Activated naive CD8-positive, alpha-beta T cell treated with anti-CD3 and anti-CD28 coated beads, Interleukin-2, amount 50 U/mL, for 16 hours (primary cell): Measurements from ENCODE around the gene IMMP2L.
"Not testable (repeated sequence)": the region's sequence is repeated elsewhere in the genome, so short reads cannot be mapped to it uniquely, and the experiment has no call there.

Experiments used
- DNase-seq: peaks from one replicate; pipeline ENCODE4 v3.0.0-alpha.2; 2020; ENCODE audit warnings: low read depth, low spot score

Gene IMMP2L

DNA sequence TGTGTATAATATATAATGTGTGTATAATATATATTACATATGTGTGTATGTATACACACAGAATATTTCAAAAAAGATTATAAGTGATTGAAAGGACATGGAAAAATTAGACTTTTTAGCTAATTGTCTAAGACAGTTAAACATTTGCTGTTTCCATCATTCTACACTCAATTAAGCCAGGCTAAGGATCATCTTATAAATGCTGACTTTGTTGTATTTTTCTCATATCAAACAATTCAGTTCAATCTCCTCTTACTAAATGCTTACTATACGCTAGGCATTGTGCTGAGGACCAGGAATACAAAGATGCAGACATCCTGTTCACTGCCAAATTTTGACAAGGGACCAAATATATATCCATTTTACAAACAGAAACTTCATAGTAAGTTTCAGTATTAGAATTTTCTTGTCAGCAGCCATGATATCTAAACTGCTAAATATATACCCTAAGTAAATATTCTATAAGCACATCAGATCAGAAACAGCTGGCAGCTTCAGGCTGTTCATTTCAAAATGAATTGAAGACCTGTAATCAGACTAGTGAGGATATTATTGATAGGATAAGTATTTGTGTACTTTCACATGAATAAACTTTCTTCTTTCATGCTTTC lies 481.7 kb downstream of the IMMP2L start:
- DNase-seq = no peak

DNA sequence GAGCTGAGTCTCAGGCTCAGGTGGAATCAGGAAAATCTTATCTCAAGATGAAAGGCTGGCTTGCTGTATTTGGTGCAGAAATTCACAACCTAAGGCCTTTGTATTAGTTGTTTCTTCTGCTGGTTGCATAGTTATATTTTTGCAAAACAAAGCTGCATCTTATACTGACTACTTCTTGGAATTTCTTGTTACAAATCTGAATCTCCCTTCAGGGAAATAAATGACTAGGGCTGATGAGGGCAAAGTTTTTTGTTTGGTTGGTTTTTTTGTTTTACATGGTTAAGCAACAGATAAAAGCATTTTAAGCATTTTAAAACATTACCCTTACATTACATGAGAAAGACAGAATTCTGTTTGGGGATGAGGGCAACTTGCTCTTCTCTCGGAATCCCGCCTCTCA lies 485.3 kb downstream of the IMMP2L start:
- no peak for DNase-seq

DNA sequence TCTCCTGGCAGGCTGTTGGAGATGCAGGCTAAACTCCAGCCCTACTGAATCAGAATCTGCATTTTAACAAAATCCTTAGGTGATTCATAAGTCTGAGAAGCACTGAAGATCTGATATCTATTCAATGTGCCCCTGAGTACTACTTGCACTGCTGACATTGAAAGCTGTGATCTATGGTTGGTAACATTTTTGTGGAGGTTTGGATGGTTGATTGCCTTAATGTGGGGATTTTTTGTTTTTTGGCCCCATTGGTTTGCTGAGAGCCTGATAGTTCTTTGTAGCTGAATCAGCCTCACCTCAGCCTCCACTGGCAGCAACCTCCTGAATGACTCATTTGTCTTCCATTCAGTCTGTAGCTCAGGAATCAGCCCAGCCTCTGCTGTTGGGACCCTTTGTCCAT lies 486.1 kb downstream of the IMMP2L start:
- DNase-seq = no peak

DNA sequence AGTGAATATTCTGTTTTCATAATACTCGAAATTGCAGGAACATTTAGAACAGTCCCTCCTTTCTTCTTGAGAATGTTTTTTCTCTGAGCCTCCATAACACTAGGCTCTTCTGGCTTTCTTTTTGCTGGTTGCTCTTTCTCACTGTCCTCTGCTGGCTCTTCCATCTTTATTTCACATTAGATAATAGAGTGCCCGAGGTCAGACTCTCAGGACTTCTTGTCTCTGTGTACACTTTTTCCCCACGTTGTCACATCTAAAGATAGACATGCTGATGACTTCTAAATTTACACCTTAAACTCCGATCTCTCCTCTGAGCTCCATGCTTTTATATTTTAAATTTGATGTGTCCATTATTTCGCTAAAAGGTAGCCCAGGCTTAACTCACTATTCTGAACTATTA lies 486.8 kb downstream of the IMMP2L start:
- no peak for DNase-seq

DNA sequence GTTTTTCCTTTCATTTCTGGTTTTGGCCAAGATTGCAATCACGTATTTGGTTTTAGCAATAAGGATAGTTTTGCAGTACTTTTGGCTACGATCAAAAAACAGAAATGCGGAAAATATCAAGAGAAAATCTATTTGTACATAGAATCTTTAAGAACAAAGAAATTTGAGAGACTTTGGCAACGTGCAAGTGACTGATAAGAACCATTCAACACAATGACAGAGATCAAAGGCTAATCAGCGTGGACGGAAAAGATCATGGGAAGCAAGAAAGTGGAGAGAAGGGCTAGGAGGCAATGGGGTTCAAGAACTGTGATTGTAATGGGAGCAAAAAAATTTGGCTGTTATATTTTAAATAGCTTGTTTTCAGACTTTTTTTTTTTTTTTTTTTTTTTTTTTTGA lies 487.5 kb downstream of the IMMP2L start:
- no peak for DNase-seq

DNA sequence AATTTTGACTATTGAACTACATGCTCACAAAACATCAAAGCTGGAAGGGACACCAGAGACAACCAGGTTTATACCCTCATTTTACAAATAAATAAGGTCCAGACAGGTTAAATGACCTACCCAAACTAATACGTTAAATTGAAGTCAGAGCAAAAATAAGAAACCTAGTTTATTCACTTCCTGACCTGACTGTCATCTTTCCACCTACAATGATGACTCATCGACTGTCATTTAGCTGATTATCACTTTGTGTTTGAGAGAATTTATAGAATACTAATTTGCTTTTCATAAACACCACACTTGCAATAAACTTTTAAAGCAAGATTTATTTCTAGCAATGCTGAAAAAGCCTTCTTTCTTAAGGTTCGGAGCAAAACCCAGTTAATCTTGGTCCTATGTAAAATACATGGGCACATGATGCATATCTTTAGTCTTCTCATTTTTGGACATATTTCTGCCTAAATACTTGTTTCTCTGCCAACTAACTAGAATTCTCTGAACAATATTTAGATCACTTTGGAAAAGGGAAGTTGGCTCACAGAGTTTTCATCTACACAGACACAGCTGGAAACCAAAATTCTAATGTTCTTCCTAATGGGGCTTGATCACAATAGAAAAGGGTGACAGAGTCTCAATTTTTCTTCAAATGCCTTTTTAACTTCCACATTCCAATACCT lies 488.1 kb downstream of the IMMP2L start:
- no peak for DNase-seq

DNA sequence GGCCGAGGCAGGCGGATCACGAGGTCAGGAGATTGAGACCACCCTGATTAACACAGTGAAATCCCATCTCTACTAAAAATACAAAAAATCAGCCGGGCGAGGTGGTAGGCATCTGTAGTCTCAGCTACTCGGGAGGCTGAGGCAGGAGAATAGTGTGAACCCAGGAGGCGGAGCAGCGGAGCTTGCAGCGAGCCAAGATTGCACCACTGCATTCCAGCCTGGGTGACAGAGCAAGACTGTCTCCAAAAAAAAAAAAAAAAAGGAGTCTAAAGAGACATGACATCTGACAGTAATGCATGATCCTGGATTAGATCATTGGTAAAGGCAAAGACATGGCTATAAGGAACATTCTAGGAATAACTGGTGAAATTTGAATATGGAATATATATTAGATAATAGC lies 489.6 kb downstream of the IMMP2L start:
- not testable (repeated sequence) for DNase-seq

DNA sequence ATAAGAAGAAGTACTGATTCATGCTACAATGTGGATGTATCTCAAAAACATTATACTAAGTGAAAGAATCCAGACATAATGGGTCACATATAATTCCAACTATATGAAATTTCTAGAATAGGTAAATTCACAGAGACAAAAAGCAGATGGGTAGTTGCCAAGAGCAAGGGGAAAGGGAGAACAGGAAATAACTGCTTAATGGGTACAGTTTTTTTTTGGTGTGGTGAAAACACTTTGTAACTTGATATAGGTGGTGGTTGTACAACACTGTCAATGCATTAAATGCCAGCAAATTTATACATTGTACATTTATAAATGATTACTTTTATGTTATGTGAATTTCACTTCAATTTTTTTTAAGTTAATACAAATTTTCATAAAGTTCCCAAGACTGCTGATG lies 490.7 kb downstream of the IMMP2L start:
- no peak for DNase-seq

DNA sequence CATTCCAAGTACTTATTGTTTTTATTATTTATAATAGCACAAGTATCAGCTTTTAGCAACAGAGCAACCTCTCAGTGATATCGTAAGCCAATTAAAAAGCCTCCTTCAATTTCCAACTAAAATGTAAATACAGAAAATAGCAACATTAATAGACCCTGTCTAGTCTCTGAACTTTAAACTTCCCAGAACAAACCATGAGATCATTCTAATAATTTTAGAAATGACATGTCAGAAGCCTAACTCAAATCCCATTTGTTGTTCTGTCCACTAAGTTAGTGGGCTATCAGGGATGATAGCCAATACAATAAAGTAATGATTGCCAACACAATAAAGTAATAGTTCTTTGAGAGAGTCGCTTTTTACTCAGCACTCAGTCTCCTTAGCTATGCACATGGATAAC lies 493.7 kb downstream of the IMMP2L start:
- DNase-seq = no peak

DNA sequence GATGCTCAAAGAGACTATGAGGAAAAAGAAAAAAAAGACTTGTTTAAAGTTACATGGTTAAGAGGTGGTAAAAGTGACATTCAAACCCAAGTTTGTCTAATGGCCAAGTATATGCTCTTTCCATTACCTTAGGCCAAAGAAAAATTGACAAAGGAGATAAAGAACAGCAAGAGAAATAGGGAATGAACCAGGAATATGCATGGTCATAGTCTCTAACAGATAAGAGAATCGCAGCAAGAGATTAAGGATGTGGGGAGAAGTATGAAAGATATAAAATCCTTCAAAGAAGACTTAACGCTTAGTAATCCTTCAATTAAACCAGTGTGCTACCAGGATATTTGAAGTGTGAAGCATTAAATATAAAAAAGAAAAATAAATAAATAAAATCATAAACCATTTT lies 494.6 kb downstream of the IMMP2L start:
- DNase-seq = no peak

DNA sequence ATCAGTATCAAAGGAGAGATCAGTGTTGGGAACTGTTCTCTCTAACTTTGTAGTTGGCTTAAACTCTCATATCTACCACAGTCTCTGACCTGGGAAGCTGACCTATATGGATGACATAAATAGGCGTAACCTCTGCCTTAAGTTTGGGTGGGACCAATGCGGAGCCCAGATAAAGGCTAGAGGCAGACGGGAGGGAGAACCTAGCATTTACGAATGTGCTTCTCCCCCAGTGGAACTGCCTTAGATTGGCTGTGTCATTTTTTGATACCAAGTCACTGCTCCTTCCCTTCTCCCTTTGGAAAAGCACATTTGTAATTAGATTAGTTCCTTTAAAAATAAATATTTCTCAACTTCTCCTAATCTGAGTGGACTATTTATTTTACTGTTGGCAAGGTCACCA lies 495.0 kb downstream of the IMMP2L start:
- no peak for DNase-seq

DNA sequence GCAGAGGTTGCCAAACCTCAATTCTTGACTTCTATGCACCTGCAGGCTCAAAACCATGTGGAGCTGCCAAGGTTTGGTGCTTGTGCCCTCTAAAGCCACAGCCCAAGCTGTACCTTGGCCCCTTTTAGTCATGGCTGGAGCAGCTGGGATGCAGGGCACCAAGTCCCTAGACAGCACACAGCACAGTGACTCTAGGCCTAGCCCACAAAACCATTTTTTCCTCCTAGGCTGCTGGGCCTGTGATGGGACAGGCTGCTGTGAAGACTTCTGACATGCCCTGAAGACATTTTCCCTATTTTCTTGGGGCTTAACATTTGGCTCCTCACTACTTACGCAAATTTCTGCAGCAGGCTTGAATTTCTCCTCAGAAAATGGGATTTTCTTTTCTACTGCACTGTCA lies 499.1 kb downstream of the IMMP2L start:
- DNase-seq = no peak

DNA sequence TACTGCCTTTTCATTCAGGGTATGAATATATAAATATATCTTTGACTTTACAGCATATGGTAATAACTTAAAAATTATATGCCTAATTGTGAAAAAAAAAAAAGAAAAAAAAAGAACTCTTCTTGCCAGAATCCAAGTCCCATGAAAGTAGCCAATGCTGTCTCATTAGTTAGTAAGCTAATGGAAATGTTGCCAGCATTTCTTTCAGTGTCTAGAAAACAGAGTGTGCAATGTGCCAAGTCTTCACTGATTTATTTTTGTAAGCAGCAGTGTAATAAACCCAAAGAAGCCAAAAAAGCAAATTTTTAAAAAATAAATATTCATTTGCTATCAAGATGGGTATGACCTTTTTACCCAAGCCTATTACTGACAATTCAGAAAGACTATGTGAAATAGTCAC lies 502.5 kb downstream of the IMMP2L start:
- DNase-seq = no peak

DNA sequence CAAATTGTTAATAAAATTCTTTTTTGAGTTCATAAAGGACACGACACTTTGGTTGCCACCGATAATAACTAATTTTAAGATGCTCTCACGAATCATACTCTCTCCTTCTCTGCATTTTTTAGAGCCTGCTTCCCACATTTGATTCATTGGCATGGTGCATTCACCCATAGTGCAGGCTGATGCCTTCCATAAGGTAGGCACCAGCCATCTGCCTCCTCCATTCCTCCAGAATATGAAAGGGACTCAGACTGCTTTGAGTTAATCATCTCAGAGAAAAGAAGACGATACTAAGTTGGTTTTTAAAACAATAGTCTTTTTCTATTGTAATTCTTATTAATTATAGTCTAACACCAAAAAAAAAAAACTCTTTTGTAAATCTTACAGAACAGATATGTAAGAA lies 505.2 kb downstream of the IMMP2L start:
- DNase-seq = no peak

DNA sequence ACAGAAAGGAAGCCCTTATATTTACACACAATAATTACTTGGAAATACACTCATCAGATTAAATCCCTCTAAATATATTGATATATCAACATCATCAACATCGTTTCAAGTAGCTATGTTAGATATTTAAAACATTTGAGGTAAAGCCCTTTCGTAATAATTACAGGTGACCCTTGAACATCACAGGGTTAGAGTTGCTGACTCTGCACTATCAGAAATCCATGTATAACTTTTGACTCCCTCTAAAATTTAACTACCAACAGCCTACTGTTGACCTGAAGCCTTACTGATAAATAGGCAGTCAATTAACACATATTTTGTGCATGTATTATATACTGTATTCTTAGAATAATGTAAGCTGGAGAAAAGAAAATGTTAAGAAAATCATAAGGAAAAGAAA lies 505.9 kb downstream of the IMMP2L start:
- DNase-seq = no peak

DNA sequence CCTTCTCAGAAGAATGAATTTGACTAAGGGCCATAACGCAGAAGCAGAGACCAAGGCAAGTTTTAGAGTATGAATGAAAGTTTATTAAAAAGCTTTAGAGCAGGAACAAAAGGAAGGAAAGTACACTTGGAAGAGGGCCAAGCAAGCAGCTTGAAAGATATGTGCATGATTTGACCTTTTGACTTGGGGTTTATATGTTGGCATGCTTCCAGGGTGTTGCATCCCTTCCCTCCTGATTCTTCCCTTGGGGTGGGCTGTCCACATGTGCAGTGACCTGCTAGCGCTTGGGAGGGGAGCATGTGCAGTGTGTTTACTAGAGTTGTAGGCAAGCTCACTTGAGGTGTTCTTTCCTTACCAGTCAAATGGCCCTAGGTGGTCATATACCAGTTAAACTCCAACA lies 509.3 kb downstream of the IMMP2L start:
- DNase-seq = no peak

DNA sequence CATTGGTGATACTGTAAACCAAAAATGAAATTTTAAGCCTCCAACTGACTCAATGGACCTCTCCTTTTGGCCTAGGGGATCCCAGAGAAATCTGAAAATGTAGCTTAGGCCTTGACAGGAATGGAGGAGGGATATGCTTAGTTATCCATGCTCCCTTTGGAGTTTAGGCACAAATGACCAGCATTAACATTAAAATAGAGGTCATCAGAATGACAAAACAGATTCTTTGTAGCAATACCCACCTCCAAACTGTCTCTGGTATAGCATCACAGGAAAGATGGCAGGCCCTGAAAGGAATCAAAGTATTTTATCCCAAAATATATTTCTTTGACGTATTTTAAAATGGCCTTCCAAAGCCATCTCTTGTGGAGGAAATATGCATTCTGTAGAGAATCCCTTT lies 510.5 kb downstream of the IMMP2L start:
- no peak for DNase-seq

DNA sequence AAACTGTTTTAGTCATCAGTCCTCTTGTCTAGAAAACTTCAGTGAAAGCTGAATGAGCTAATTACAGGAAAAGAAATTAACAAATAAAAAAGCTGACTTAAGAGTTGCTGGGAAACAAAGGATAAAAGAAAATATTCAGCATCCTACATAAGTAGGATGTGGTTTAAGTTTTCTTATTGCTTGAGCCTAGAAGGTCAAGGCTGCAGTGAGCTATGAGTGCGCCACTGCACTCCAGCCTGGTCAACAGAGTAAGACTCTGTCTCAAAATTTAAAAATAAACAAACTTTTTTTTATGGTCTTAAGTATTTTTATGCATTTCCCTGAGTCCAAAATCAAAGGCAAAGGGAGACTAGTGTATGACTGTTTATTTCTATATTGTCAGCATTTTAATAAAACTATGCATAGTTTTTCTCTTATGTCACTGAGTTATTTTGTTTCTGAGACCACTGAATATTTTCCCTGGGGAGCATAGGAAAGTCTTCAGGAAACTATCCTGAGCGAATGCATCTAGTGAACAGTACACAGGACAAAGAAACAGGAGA lies 511.3 kb downstream of the IMMP2L start:
- no peak for DNase-seq

DNA sequence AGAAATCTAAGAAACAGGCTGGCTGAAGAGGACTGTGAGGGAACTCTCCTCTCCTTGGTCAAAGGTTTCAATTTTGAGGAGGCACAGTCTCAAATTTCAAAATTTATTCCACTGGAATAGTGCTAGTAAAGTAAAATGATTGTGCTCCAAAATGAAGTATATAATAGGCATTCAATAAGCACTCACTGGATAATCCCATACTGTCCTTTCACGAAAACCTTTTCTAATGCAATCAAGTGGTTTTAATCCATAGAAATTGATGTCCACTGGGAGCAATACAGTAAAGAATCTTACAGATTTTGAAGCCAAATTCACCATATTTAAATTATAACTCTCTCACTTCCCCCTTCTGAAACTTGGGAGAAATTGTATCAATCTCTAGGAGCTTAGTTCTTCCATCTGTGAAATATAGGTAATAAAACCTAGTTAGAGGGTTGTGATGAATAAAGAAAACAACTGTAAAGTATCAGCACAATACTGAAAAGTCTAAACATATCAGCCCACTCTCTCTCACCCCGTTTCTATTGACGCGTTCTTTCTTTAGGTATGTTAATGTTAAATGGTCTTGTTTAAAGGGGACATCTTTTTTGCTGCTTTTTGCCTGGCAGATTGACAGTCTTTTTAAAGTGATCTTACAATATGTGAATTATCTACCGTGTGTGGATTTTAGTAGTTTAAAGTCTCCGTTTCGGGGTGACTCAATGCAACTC lies 512.2 kb downstream of the IMMP2L start:
- no peak for DNase-seq

DNA sequence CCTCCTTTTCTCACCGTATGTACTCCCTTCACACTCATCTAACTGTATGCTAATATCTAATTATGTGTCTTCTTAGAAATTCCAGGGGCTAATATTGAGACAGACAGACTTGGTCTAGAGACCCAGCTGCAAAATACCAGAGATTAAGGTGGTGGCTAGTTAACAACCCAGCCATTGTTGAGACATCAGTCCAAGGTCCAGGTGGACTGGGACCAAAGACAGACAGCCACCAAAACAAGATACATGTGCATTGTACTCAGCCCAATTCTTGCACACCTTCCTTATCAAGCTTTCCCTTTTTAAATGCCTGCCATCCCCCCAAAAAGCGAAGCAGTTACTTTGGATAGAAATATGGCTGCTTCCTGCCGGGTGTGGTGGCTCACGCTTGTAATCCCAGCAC lies 514.7 kb downstream of the IMMP2L start:
- DNase-seq = no peak

DNA sequence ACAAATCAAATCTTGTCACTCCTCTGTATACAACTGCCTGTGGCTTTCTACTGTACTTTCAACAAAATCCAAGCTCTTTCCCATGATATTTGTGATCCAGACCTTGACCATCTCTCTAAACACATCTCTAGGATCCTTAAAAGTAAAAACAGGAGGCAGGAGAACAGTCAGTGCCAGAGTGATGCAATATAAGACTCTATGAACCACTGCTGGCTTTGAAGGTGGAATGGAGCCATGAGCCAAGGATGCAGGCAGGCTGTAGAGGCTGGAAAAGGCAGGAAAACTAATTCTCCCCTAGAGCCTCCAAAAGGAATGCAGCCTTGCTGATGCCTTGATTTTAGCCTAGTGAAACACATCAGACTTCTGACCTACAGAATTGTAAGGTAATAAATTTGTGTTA lies 516.8 kb downstream of the IMMP2L start:
- no peak for DNase-seq

DNA sequence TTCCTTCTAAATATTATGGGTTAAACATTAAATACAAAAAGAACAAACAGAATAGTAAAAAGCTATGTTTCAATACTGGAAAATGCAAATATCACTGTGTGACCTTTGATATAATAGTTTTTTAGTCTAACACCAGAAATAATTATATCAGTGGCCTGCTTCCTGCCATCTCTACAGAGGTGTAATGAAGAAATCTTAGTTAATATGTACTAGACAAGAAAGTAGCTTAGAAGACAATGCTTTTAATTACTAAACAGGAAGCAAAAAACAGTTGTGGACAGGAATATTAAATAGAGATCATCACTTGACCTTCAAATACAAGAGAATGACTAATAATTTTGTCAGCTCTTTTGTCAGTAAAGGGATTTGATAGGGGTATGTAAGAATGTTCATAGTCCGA lies 518.7 kb downstream of the IMMP2L start:
- DNase-seq = no peak

DNA sequence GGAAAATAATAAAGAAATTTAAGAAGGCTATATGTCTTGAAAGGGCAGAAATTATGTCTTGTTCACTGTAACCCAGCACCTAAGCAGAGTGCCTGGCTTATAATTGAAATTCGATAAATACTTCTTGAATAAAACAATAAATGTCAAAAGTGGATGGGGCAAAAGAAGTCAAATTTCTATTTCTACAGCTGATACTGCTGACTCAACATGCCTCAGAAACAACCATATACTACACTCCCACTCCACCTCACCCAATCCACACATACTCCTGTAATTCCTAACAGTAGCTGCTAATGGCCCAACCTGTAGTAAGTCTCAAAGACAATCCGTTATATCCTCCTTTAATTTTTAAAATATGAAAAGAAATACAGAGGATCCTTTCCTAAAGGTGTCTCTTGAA lies 519.5 kb downstream of the IMMP2L start:
- DNase-seq = no peak
